Measurements from ENCODE around the gene CYP4B1. TPM values are rescaled to one million over a fixed set of nuclear protein-coding genes. Genes with fewer than 3 reads are reported as not detected.
"Not testable (repeated sequence)": the region's sequence is repeated elsewhere in the genome, so short reads cannot be mapped to it uniquely, and the experiment has no call there.

CYP4B1 gene
- total RNA-seq, 1 donor from 2014 or later = 358 TPM

GRCh38 chr1:46815133-46815532, 16.3 kb downstream of the CYP4B1 start:
- DNase-seq (ENCODE audit: low spot score) = no peak

- DNase-seq (ENCODE audit: low spot score) = no peak
Observed at GRCh38 chr1:46816930-46817329, 18.1 kb downstream of the CYP4B1 start.

- DNase-seq (ENCODE audit: low spot score) = no peak
Observed at GRCh38 chr1:46817814-46818213, 19.0 kb downstream of the CYP4B1 start.

- no peak for DNase-seq (ENCODE audit: low spot score)
Observed at GRCh38 chr1:46818591-46818990, 19.7 kb downstream of the CYP4B1 start.

GRCh38 chr1:46819335-46819734, 20.5 kb downstream of the CYP4B1 start:
- no peak for DNase-seq (ENCODE audit: low spot score)

GRCh38 chr1:46820076-46820475, 21.2 kb downstream of the CYP4B1 start:
- DNase-seq (ENCODE audit: low spot score) = no peak

DNA sequence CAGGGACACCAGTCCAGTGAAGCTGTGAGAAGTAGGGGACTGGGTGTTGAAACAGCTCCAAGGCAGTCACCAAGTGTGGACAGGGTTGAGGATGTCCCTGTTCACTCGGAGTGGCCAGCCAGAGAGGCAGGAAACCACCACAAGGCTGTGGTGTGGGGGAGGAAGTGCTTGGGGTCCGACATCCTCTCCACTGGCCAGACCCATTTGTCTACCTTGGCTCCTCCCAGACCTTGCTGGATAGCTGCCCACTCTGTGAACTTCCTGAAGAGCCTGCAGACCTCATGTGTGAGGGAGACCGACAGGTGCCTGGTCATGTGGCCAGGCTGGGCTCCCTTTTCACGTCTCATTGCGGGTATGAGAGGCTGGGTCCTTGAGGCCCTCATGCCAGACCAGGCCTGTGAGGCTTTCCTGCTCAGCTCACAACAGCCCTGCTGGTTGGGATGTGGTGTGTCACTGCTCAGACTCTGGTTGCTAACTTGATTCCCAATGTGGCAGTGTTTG, 21.8 kb downstream of the CYP4B1 start:
- no peak for DNase-seq (ENCODE audit: low spot score)

- no peak for DNase-seq (ENCODE audit: low spot score)
Observed at GRCh38 chr1:46822248-46822826, 23.5 kb downstream of the CYP4B1 start.

DNA sequence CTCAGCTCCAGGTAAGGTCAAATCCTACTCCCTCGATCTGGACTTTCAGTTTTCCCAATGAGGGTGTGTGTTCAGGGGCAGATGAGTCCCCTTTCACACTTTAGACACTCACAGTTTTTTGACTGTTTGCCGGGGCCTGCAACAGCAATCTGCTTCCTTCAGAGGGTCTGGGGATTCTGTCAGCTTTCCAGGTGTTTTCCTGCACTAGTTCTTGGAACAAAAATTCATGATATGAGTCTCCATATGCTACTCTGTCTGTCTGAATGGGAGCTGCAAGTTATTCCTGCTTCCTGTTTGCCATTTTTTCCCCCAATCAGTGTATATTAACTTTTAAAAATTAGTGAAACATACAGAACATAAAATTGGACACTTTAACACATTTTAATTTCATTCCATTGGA, 24.3 kb downstream of the CYP4B1 start:
- no peak for DNase-seq (ENCODE audit: low spot score)

DNA sequence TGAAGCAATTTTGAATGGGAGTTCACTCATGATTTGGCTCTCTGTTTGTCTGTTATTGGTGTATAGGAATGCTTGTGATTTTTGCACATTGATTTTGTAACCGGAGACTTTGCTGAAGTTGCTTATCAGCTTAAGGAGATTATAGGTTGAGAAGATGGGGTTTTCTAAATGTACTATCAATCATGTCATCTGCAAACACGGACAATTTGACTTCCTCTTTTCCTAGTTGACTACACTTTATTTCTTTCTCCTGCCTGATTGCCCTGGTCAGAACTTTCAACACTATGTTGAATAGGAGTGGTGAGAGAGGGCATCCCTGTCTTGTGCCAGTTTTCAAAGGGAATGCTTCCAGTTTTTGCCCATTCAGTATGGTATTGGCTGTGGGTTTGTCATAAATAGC, 28.0 kb downstream of the CYP4B1 start:
- DNase-seq (ENCODE audit: low spot score) = not testable (repeated sequence)

- DNase-seq (ENCODE audit: low spot score) = peak; percentile 61
Observed at GRCh38 chr1:46830665-46831322, 31.9 kb downstream of the CYP4B1 start.

- DNase-seq (ENCODE audit: low spot score) = not testable (repeated sequence)
Observed at GRCh38 chr1:46835469-46835868, 36.6 kb downstream of the CYP4B1 start.

GRCh38 chr1:46846386-46846785, 47.5 kb downstream of the CYP4B1 start:
- not testable (repeated sequence) for DNase-seq (ENCODE audit: low spot score)

DNA sequence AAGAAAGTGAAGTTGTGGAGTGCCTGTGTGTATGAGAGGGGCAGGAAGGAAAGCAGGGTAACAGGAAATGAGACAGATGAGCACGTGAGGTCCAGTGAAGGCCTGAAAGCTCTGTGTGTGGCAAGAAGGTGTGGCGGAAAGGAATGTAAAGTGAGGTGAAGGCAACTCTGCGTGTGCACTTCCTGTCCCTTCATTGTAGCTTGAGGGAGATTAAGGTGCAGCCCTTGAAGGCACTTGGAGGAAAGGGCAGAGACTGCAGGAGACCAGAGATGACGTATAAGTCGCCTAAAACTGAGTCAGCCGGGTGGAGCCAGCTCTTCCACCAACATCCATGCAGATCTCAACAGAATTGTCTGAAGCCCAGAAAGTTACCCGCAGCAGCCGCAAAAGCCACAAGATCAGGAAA, 58.8 kb downstream of the CYP4B1 start:
- DNase-seq (ENCODE audit: low spot score) = not testable (repeated sequence)

DNA sequence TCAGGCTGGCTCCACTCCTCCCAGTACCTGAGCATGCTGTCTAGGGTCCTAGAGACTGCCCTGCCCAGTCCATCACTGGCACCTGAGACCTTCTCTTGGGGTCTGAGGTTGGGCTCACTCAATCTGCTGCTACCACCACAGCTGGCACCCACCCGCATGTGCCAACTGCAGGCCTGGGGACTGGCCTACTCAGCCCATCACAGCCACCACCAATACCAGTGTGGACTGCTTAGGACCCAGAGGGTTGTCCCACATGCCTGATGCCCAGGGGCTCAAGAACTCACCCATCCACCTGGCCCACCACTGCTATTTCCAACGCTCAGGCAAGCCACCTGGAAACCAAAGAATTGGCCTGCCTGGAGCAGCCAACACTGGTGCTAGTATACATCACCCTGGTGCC, 63.5 kb downstream of the CYP4B1 start:
- no peak for DNase-seq (ENCODE audit: low spot score)

Other genes with a start within 250 kb of the CYP4B1 start
- gene KNCN, start 247.4 kb upstream of the CYP4B1 start, total RNA-seq = not detected
- 66.9 TPM for gene MKNK1, start 194.8 kb upstream of the CYP4B1 start, total RNA-seq
- gene MOB3C, start 182.2 kb upstream of the CYP4B1 start, total RNA-seq = 27.9 TPM
- 42.5 TPM for gene ATPAF1, start 130.7 kb upstream of the CYP4B1 start, total RNA-seq
- gene TEX38, start 127.2 kb upstream of the CYP4B1 start, total RNA-seq = 0.39 TPM
- 196 TPM for gene EFCAB14, start 79.9 kb upstream of the CYP4B1 start, total RNA-seq
- gene CYP4A11, start 142.4 kb downstream of the CYP4B1 start, total RNA-seq = not detected
- gene CYP4X1, start 224.6 kb downstream of the CYP4B1 start, total RNA-seq = 6.0 TPM